Body of pancreas (tissue), 4 donors: Measurements from ENCODE around the gene NMNAT1. TPM values are rescaled to one million over a fixed set of nuclear protein-coding genes. Genes with fewer than 3 reads are reported as not detected.

ENCODE experiments used
- ATAC-seq: fragments of 150-250 bp; one replicate; pipeline ENCODE4 v1.9.1; 2016
- DNase-seq, 4 donors: peaks; one replicate each; pipeline ENCODE4 v3.0.0-alpha.2; 2019
- H3K27ac ChIP-seq, 4 donors: fragments of 200-600 bp; sonication (generic); 1 replicate in 3 of 4; 2 replicates in 1 of 4; pipeline versions ENCODE4 v1.5.1 to v1.6.1; 2016 to 2019; ENCODE audit warnings: mild to moderate bottlenecking in 1 of 4, mixed read lengths in 1 of 4, moderate library complexity in 1 of 4
- H3K27me3 ChIP-seq, 2 donors: fragments of 200-600 bp; sonication (generic); one replicate each; pipeline ENCODE4 v1.6.0; 2016; ENCODE audit warnings: mild to moderate bottlenecking in 1 of 2
- H3K36me3 ChIP-seq, 2 donors: fragments of 200-600 bp; sonication (generic); replicated peaks in 1 of 2; 2 replicates each; pipeline ENCODE4 v1.5.1; 2016; ENCODE audit warnings: low read depth in 2 of 2; ENCODE audit not compliant: insufficient read depth in 1 of 2
- H3K4me1 ChIP-seq: fragments of 200-600 bp; sonication (generic); one replicate; pipeline ENCODE4 v1.6.0; 2016
- H3K4me3 ChIP-seq, 2 donors: fragments of 200-600 bp; sonication (generic); 1 replicate in 1 of 2; 2 replicates in 1 of 2; pipeline ENCODE4 v1.5.1; 2016 to 2019
- H3K9me3 ChIP-seq, 3 donors: fragments of 200-600 bp; sonication (generic); 1 replicate in 2 of 3; 2 replicates in 1 of 3; pipeline ENCODE4 v1.5.1; 2016
- CTCF ChIP-seq, 7 experiments: fragments of 450-650 bp in 4 of 7; fragments of 200-600 bp in 3 of 7; sonication (generic) in 3 of 7; IDR thresholded peaks; one replicate each; pipeline ENCODE4 v1.5.1; 2016 to 2019; ENCODE audit warnings: antibody characterized with exemption in 7 of 7
- POLR2A ChIP-seq, 3 donors: fragments of 450-650 bp; IDR thresholded peaks; one replicate each; pipeline ENCODE4 v1.6.1; 2016; ENCODE audit warnings: antibody characterized with exemption in 3 of 3, mild to moderate bottlenecking in 2 of 3
- WGBS, 2 donors: methylation state at CpG; one replicate each; pipeline ENCODE4 v1.1.5; 2017; 5-methylcytosine and 5-hydroxymethylcytosine counted together
- intact Hi-C: fragments of 100-400 bp; cut with DNase I; formaldehyde crosslinking; loops from one replicate; pipeline ENCODE4 v1.15.1; 2023
- total RNA-seq, 2 donors: library from RNA; depleted of rRNA; stranded (reverse); fragments of >200 nt; gene quantifications; one replicate each; pipeline ENCODE4 v1.1.0, GENCODE V29; 2016

The NMNAT1 gene
- total RNA-seq, 2 donors from 2014 or later = 3.6 to 5.2 TPM

GRCh38 chr1:9902060-9902452 is 41.2 kb upstream of the NMNAT1 start:
- no peak for TF ChIP-seq POLR2A (IDR thresholded peaks at IDR 0.05)
- Histone ChIP-seq H3K27ac (peak overlapping the region; percentile 83 to 92 (median 89)), H3K9me3 (no peaks in the 10 kb centered on the region), H3K4me3 (no peak overlapping the region), H3K36me3 (no peaks in the 10 kb centered on the region), H3K4me1 (peaks cover 43% of the 10 kb centered on the region), H3K27me3 (no peaks in the 10 kb centered on the region)
- intact Hi-C loops = no loop called here
- WGBS, 2 donors = 19 to 34% methylated on average over 6 of the region's 6 CpGs
- ATAC-seq = peak; percentile 33
- DNase-seq = no peak

- no peaks in the 10 kb centered on the region for H3K9me3 ChIP-seq
- no peak for ATAC-seq
- H3K27me3 ChIP-seq = no peaks in the 10 kb centered on the region
- peaks cover 53% of the 10 kb centered on the region for H3K4me1 ChIP-seq
- TF ChIP-seq POLR2A (IDR thresholded peaks at IDR 0.05) = no peak
- no peak for TF ChIP-seq CTCF (IDR thresholded peaks at IDR 0.05)
- peak overlapping the region in 1 of 4 donors; percentile 83 for H3K27ac ChIP-seq
- 86 to 88% methylated on average over 9 of the region's 9 CpGs for WGBS, 2 donors
- H3K36me3 ChIP-seq = no peaks in the 10 kb centered on the region
- DNase-seq = no peak
- no peak overlapping the region for H3K4me3 ChIP-seq
- intact Hi-C loops = no loop called here
These were observed 39.3 kb upstream of the NMNAT1 start for GRCh38 chr1:9903801-9904527.

- ATAC-seq (no peak), DNase-seq (no peak)
- Histone ChIP-seq H3K9me3 (no peaks in the 10 kb centered on the region), H3K27ac (no peak overlapping the region), H3K27me3 (no peaks in the 10 kb centered on the region), H3K4me1 (peaks cover 54% of the 10 kb centered on the region), H3K4me3 (no peak overlapping the region), H3K36me3 (no peaks in the 10 kb centered on the region)
- intact Hi-C loops = no loop called here
- 77 to 81% methylated on average over 3 of the region's 3 CpGs for WGBS, 2 donors
- TF ChIP-seq POLR2A (IDR thresholded peaks at IDR 0.05) (no peak), CTCF (IDR thresholded peaks at IDR 0.05) (no peak)
These were observed 38.7 kb upstream of the NMNAT1 start for GRCh38 chr1:9904596-9904995.

- no peak for DNase-seq
- Histone ChIP-seq H3K27ac (no peak overlapping the region), H3K9me3 (no peaks in the 10 kb centered on the region), H3K4me3 (no peak overlapping the region), H3K4me1 (peaks cover 50% of the 10 kb centered on the region), H3K27me3 (no peaks in the 10 kb centered on the region), H3K36me3 (no peaks in the 10 kb centered on the region)
- WGBS, 2 donors = 87 to 89% methylated on average over 4 of the region's 4 CpGs
- intact Hi-C loops = no loop called here
- ATAC-seq = no peak
- TF ChIP-seq POLR2A (IDR thresholded peaks at IDR 0.05) (no peak), CTCF (IDR thresholded peaks at IDR 0.05) (no peak)
These were observed 38.3 kb upstream of the NMNAT1 start for GRCh38 chr1:9905010-9905409.

GRCh38 chr1:9906466-9906865 is 36.8 kb upstream of the NMNAT1 start:
- H3K9me3 ChIP-seq = no peaks in the 10 kb centered on the region
- TF ChIP-seq POLR2A (IDR thresholded peaks at IDR 0.05) (no peak), CTCF (IDR thresholded peaks at IDR 0.05) (no peak)
- H3K4me3 ChIP-seq = no peak overlapping the region
- DNase-seq (no peak), ATAC-seq (no peak)
- no peak overlapping the region for H3K27ac ChIP-seq
- intact Hi-C loops = no loop called here
- H3K36me3 ChIP-seq = no peaks in the 10 kb centered on the region
- peaks cover 40% of the 10 kb centered on the region for H3K4me1 ChIP-seq
- no peaks in the 10 kb centered on the region for H3K27me3 ChIP-seq
- 90 to 100% methylated on average over 2 of the region's 2 CpGs for WGBS, 2 donors
